Pancreas (tissue), 10 donors: ENCODE measurements around the gene SALL1. TPM values are rescaled to one million over a fixed set of nuclear protein-coding genes. Genes with fewer than 3 reads are reported as not detected.

Source experiments
- ATAC-seq, 4 donors: fragments of 200-7000 bp; cut with Tn5 transposase; one replicate each; pipeline versions ENCODE4 v1.8.0 to v1.9.1; 2020; ENCODE audit warnings: mild to moderate bottlenecking in 4 of 4, moderate library complexity in 4 of 4
- DNase-seq, 6 donors: peaks; one replicate each; pipeline ENCODE4 v3.0.0-alpha.2; 2020
- FAIRE-seq: peaks from 2 replicates; lab custom pipeline; 2012; peaks lifted over from hg19 to GRCh38; lab: Jason Lieb, UNC
- H3K27ac ChIP-seq, 4 donors: fragments of 200-600 bp; sonication (generic); 1 replicate in 3 of 4; 2 replicates in 1 of 4; pipeline versions ENCODE4 v1.5.0 to v1.8.0; 2020
- H3K27me3 ChIP-seq, 4 donors: fragments of 200-600 bp; one replicate each; pipeline ENCODE4 v1.8.0; 2021
- H3K36me3 ChIP-seq, 3 donors: fragments of 200-600 bp; sonication (generic) in 1 of 3; one replicate each; pipeline versions ENCODE4 v1.5.0 to v1.8.0; 2020 to 2021
- H3K4me1 ChIP-seq, 3 donors: fragments of 200-600 bp; one replicate each; pipeline ENCODE4 v1.8.0; 2021
- H3K4me3 ChIP-seq, 4 donors: fragments of 200-600 bp; sonication (generic) in 2 of 4; one replicate each; pipeline versions ENCODE4 v1.5.0 to v1.8.0; 2020 to 2021
- H3K9me3 ChIP-seq, 4 donors: fragments of 200-600 bp; one replicate each; pipeline ENCODE4 v1.8.0; 2021
- WGBS, 2 donors: extraction: QIAGEN DNeasy Blood & Tissue Kit; methylation state at CpG; one replicate each; pipeline ENCODE4 v1.1.7; 2013; 5-methylcytosine and 5-hydroxymethylcytosine counted together
- intact Hi-C, 3 donors: fragments of 100-400 bp; cut with DNase I; formaldehyde crosslinking; loops; one replicate each; pipeline versions ENCODE4 v1.11.1 to v1.14.2; 2022
- polyA plus RNA-seq, 2 donors: library from polyadenylated mRNA; stranded (reverse); fragments of 200-250 nt; gene quantifications; one replicate each; pipeline ENCODE4 v1.2.3, GENCODE V29; 2013
- total RNA-seq, 6 donors: library from RNA; stranded (reverse); fragmentation: NEBNext Ultra II Directional in 4 of 6; extraction: Animal tissue kit (Norgen Biotek cat#: 25700) in 4 of 6; gene quantifications; one replicate each; pipeline versions ENCODE4 v1.2.1 to v1.2.4, GENCODE V29; 2021 to 2023
- TF ChIP-seq, protein P1 (sequence below), 4 donors: fragments of 200-600 bp; sonication (generic) in 3 of 4; IDR thresholded peaks; one replicate each; pipeline versions ENCODE4 v1.5.0 to v1.8.0; 2021; ENCODE audit warnings: antibody characterized with exemption in 4 of 4
- donor health status: healthy with polysubstance abuse.
- donor health status: DM: no; HTN: no; CAD: no; lungs with moderate emphysema.
- donor health status: DM: no; HTN: no; CAD: no.
- donor health status: control.
- donor health status: control.
- donor health status: Bipolar disorder and iron deficiency.
- donor health status: DM: yes; HTN: yes; CAD: no.
- donor health status: DM: no; HTN: no; CAD: no.
- donor health status: DM: no; HTN: no; CAD: no.
- donor health status: DM: yes; HTN: yes; CAD: no.

SALL1 gene
- total and polyA plus RNA-seq, 8 donors = 0.39 to 2.0 (median 0.62) TPM

DNA sequence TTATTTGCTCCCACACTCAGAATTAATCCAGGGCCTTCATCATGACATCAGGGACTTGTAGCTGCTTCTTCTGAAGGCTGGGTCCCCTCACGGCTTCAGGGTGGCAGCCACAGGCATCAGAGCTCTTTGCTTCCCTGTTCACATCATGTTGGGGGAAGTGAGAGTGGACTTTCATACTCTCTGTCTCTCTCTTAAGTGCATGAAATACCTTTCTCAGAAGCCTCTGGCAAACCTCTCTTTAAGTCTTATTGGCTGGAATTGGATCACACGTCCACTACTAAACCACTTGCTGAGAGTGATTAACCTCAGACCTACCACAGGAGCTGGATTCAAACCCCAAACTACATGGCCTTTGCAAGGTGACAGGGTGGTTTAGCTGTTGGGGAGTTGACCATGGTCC is 17.7 kb upstream of the SALL1 start:
- FAIRE-seq (no peak), DNase-seq (no peak), ATAC-seq (no peak)
- no peaks in the 10 kb centered on the region for H3K27me3 ChIP-seq
- H3K27ac ChIP-seq = no peak overlapping the region
- 47 to 51% methylated on average over 2 of the region's 2 CpGs for WGBS, 2 donors
- intact Hi-C loops = no loop called here
- TF ChIP-seq, protein P1, sequence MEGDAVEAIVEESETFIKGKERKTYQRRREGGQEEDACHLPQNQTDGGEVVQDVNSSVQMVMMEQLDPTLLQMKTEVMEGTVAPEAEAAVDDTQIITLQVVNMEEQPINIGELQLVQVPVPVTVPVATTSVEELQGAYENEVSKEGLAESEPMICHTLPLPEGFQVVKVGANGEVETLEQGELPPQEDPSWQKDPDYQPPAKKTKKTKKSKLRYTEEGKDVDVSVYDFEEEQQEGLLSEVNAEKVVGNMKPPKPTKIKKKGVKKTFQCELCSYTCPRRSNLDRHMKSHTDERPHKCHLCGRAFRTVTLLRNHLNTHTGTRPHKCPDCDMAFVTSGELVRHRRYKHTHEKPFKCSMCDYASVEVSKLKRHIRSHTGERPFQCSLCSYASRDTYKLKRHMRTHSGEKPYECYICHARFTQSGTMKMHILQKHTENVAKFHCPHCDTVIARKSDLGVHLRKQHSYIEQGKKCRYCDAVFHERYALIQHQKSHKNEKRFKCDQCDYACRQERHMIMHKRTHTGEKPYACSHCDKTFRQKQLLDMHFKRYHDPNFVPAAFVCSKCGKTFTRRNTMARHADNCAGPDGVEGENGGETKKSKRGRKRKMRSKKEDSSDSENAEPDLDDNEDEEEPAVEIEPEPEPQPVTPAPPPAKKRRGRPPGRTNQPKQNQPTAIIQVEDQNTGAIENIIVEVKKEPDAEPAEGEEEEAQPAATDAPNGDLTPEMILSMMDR (IDR thresholded peaks at IDR 0.05) = no peak
- no peaks in the 10 kb centered on the region for H3K36me3 ChIP-seq
- H3K9me3 ChIP-seq = no peaks in the 10 kb centered on the region
- H3K4me3 ChIP-seq = no peak overlapping the region
- no peaks in the 10 kb centered on the region for H3K4me1 ChIP-seq

DNA sequence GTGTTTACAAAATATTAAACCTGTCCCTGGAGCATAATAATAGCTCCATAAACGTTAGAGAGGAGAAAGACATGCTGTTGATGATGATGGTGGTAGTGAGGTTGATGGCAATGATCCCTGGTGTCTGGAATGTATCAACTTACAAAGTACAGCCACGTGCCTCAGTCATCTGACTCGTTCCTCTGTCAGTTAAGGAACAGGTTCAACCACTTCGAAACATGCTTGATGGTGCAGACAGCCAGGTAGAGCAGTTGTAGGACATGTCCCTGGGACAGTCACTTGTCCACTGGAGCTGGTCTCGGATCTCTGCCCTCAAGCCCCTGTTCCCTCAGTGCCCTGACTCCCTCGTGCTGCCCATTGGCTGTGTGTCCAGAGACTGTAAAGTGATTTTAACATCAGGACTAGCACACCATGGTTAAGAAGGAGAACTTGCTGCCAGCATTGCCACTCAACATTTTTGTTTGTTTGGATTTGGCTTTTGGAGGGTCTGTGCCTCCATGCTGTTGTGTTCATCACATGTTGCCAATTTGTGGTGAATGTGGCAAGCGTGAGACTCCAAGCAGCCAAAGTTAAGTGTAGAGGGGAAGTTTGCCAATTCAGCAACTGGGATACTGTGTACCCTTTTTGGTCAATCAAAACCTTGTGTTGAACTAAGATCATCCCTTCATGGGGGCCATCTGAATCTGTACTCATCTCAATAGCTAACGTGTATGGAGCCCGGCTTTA is 16.3 kb upstream of the SALL1 start:
- H3K4me1 ChIP-seq = no peaks in the 10 kb centered on the region
- FAIRE-seq = no peak
- no peaks in the 10 kb centered on the region for H3K36me3 ChIP-seq
- H3K27me3 ChIP-seq = no peaks in the 10 kb centered on the region
- 34 to 35% methylated on average over 9 of the region's 9 CpGs for WGBS, 2 donors
- intact Hi-C loops = no loop called here
- H3K27ac ChIP-seq = no peak overlapping the region
- H3K9me3 ChIP-seq = no peaks in the 10 kb centered on the region
- DNase-seq = no peak
- H3K4me3 ChIP-seq = no peak overlapping the region
- ATAC-seq = peak in 1 of 4 donors; percentile 52
- TF ChIP-seq, protein P1 (IDR thresholded peaks at IDR 0.05) = no peak

DNA sequence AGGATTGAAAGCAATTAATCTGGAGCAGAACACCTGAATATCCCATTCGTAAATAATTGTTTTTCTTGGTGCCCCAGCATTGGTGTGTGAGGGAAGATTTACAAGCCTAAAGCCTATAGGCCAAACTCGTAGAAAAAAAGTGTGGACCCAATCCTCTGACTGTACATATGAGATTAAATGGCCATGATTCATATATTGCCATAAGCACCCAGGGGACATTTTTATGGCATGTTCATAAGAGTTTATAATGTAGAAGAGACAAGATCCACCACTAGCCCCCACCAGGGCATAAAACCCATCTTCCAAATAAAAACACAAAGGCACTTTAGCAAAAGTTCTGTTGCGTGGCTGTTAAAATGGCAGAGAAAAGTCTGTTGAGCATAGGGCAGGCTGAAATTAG is 15.5 kb upstream of the SALL1 start:
- 67 to 77% methylated on average over 3 of the region's 3 CpGs for WGBS, 2 donors
- H3K9me3 ChIP-seq = no peaks in the 10 kb centered on the region
- TF ChIP-seq, protein P1 (IDR thresholded peaks at IDR 0.05) = no peak
- H3K4me3 ChIP-seq = no peak overlapping the region
- H3K4me1 ChIP-seq = no peaks in the 10 kb centered on the region
- no peaks in the 10 kb centered on the region for H3K36me3 ChIP-seq
- intact Hi-C loops = no loop called here
- H3K27ac ChIP-seq = no peak overlapping the region
- DNase-seq = no peak
- no peak for FAIRE-seq
- ATAC-seq = no peak
- H3K27me3 ChIP-seq = no peaks in the 10 kb centered on the region

DNA sequence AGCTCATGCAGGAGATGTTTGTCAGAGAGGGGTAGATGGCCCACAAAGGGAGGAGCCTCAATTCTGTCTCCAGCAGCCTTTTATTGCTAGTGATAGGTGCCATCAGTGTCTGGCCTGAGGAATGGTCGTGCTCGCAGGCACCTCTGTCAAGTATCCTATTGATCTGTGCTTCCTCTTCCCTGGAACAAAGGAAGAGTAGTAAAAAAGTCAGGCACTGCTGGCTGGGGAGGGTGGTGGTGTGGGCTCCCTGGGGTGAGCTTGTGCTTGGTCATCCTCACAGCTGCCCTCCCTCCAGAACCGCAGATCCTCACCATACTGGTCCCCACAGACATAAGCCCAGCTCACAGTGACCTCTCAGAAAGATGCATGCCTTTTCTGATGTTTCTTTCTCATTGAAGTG is 15.0 kb upstream of the SALL1 start:
- 44 to 64% methylated on average over 3 of the region's 3 CpGs for WGBS, 2 donors
- FAIRE-seq = no peak
- Histone ChIP-seq H3K4me1 (no peaks in the 10 kb centered on the region), H3K36me3 (no peaks in the 10 kb centered on the region), H3K27ac (no peak overlapping the region), H3K27me3 (no peaks in the 10 kb centered on the region), H3K9me3 (no peaks in the 10 kb centered on the region), H3K4me3 (no peak overlapping the region)
- DNase-seq = no peak
- no peak for ATAC-seq
- TF ChIP-seq, protein P1 (IDR thresholded peaks at IDR 0.05) = no peak
- intact Hi-C loops = no loop called here

DNA sequence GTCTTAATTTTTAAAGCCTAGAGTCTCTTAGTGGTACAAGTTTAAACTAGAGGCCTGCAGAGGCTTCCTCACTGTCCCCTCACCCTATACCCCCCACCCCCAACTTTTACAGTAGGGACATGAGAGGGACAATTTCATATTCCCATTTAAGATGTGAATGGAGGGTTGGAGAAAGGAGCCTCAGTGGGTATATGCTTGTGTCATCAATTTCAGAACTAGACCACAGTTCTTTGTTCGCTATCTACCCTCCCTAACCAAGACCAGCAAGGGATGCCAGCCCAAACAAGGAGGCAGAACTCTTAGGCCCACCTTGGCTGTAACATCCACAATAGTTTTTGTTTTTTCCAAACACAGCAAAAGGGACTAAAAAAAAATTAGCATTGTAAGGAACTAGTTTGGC is 14.0 kb upstream of the SALL1 start:
- WGBS, 2 donors = 83 to 86% methylated on average over 1 of the region's 1 CpG
- ATAC-seq = no peak
- Histone ChIP-seq H3K4me1 (no peaks in the 10 kb centered on the region), H3K27me3 (peaks cover 0 to 1% (median 0%) of the 10 kb centered on the region in 4 donors), H3K9me3 (no peaks in the 10 kb centered on the region), H3K27ac (no peak overlapping the region), H3K36me3 (no peaks in the 10 kb centered on the region), H3K4me3 (no peak overlapping the region)
- FAIRE-seq = no peak
- DNase-seq = no peak
- intact Hi-C loops = no loop called here
- TF ChIP-seq, protein P1 (IDR thresholded peaks at IDR 0.05) = no peak
